NB4 (cell line): ENCODE data around the gene CEP43.

ENCODE experiments used
- DNase-seq: peaks from one replicate; pipeline ENCODE4 v3.0.0; 2010; ENCODE audit warnings: low read depth
- H3K4me3 ChIP-seq: one replicate; pipeline ENCODE4 v1.5.1; 2011; ENCODE audit warnings: mild to moderate bottlenecking, low read depth, low read length, moderate library complexity
- MYC ChIP-seq: IDR thresholded peaks from 2 replicates; pipeline ENCODE4 v1.6.1; 2011; ENCODE audit warnings: low read depth, low read length
- POLR2A ChIP-seq: IDR thresholded peaks from 2 replicates; pipeline ENCODE4 v1.6.1; 2011; ENCODE audit warnings: mild to moderate bottlenecking; ENCODE audit not compliant: insufficient read length; ENCODE audit errors: extremely low read depth
- TF ChIP-seq, protein P1 (sequence below): IDR thresholded peaks from one replicate; pipeline ENCODE4 v1.5.1; 2012; ENCODE audit warnings: low read depth, low read length
- TF ChIP-seq, protein P2 (sequence below): IDR thresholded peaks from 2 replicates; pipeline ENCODE4 v1.6.1; 2011; ENCODE audit warnings: low read depth, low read length

Gene CEP43

DNA sequence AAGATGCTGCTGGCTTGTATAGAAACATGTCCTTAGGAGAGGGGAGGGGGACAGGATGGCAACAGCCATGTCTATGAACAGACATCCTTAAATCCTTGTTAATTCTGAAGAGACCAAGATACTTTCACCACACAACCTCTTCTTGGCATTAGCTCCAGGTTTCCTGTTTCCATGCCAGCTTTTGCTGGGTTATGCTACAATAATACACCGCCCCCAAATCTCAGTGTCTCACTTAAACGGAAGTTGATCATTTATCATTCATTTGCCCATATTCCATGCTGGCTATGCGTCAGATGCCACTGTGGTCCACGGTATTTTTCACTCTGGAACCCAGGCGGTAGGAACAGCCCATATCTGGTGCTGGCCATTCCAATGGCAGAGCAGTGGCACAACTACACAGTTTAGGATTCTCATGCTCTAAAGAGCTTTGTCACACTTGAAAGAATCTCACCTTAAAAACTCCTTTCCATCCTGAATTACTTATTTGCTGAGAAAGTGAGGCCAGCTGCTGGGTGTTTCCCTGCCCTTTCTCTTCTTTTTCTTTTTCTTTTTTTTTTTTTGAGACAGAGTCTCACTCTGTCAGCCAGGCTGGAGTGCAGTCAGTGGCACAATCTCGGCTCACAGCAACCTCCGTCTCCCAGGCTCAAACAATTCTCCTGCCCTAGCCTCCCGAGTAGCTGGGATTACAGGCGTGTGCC lies 39.1 kb upstream of the CEP43 start:
- no peak for DNase-seq
- no peak overlapping the region for H3K4me3 ChIP-seq
- TF ChIP-seq, protein P1, sequence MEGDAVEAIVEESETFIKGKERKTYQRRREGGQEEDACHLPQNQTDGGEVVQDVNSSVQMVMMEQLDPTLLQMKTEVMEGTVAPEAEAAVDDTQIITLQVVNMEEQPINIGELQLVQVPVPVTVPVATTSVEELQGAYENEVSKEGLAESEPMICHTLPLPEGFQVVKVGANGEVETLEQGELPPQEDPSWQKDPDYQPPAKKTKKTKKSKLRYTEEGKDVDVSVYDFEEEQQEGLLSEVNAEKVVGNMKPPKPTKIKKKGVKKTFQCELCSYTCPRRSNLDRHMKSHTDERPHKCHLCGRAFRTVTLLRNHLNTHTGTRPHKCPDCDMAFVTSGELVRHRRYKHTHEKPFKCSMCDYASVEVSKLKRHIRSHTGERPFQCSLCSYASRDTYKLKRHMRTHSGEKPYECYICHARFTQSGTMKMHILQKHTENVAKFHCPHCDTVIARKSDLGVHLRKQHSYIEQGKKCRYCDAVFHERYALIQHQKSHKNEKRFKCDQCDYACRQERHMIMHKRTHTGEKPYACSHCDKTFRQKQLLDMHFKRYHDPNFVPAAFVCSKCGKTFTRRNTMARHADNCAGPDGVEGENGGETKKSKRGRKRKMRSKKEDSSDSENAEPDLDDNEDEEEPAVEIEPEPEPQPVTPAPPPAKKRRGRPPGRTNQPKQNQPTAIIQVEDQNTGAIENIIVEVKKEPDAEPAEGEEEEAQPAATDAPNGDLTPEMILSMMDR = no peak
- TF ChIP-seq, protein P2, sequence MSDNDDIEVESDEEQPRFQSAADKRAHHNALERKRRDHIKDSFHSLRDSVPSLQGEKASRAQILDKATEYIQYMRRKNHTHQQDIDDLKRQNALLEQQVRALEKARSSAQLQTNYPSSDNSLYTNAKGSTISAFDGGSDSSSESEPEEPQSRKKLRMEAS = no peak
- TF ChIP-seq MYC (no peak), POLR2A (no peak)

DNA sequence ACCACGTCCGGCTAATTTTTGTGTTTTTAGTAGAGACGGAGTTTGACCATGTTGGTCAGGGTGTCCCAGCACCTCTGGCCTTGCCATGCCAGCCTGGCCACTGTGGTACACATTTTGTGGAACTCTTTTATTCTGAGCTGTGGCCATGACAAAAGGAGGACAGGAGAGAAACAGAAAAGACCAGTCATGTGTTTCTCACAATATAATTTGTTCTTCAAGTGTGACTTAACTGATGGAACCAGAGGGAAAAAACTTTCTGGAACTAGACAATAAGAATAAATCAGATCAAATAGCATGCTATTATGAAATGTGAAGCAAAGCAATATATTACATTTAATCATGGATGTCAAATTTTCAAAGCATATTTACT lies 38.6 kb upstream of the CEP43 start:
- no peak overlapping the region for H3K4me3 ChIP-seq
- DNase-seq = no peak
- TF ChIP-seq POLR2A (no peak), MYC (no peak)
- TF ChIP-seq, protein P2 = no peak
- TF ChIP-seq, protein P1 = no peak

DNA sequence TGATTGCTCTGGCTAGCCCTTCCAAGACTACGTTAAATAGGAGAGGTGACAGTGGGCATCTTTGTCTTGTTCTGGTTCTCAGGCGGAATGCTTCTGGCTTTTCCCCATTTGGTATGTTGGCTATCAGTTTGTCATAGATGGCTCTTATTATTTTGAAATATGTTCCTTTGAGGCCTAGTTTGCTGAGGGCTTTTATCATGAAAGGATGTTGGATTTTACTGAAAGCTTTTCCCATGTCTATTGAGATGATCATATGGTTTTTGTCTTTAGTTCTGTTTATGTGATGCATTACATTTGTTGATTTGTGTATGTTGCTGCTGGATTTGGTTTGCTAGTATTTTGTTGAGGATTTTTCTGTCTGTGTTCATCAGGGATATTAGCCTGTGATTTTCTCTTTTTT lies 32.9 kb upstream of the CEP43 start:
- TF ChIP-seq MYC = no peak
- TF ChIP-seq POLR2A = no peak
- TF ChIP-seq, protein P1 = no peak
- TF ChIP-seq, protein P2 = no peak
- no peak overlapping the region for H3K4me3 ChIP-seq
- DNase-seq = no peak

DNA sequence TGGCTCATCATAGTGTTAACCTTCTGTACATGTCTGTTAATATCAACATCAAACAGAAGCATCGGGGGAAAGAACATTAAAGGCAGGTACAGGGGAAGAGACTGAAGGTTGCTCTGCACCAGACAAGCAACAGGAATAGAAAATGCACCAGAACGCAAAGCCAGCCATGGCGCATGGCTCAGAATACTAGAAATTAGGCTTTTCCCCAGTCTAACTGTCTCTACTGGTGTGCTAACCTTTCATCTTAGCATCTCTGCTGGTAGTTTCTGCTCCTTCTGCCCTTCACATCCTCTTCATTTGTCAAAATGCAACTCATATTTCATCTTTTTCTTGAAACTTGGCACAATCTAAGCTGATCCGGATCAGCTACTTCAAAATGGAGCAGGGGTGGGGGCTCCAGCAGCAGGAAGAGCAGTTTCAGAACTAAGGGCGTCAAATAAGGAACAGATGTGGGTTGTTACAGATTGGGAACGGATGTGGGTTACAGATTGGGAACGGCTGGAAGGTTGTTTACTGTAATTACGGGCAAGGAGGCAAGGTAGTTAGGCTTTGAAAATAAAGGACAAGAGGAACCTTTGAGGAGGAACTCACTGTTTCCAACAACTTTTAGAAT lies 29.7 kb upstream of the CEP43 start:
- DNase-seq = no peak
- TF ChIP-seq POLR2A (no peak), MYC (no peak)
- TF ChIP-seq, protein P2 = no peak
- TF ChIP-seq, protein P1 = no peak
- H3K4me3 ChIP-seq = no peak overlapping the region

DNA sequence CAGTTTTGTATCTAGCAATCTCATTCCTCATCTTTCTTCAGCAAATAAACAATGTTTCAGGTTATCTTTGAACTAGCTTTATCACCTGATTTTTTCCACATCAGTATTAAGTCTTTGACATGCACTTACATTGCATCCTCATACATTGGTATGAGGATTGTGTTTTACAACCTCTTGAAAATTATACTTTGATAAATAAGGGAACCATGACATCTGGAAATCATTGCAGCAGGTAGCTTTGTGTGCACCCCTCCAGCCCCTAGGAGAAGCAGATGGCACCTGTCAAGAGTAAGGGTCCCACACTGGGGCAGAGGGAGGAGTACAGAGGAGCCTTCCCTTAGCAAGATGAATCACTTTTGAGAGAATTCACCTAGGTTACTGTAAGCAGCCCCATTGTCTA lies 29.1 kb upstream of the CEP43 start:
- no peak for TF ChIP-seq MYC
- TF ChIP-seq, protein P1 = no peak
- no peak for TF ChIP-seq POLR2A
- TF ChIP-seq, protein P2 = no peak
- DNase-seq = no peak
- H3K4me3 ChIP-seq = no peak overlapping the region

DNA sequence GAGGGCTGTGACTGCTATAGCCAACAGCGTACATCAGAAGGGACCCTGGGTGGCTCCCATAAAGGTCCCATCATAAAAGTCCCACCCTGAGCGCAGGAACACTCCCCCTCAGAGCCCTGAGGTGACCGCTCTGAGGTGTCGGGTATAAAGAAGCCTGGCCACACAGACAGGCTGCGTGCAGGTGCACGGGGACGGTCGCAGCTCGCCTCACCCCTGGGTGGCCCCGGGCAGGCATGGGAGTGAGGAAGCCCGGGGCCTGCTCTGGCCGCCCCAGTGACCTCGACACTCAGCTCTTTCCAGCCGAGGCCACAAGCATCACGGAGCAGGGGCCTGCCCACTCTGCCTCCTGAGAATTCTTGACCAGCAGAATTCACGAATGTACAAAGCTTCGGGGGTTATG lies 28.4 kb upstream of the CEP43 start:
- TF ChIP-seq MYC = no peak
- no peak for DNase-seq
- H3K4me3 ChIP-seq = no peak overlapping the region
